Endodermal cell (in vitro differentiated cells): Measurements from ENCODE around the gene VSTM4. TPM values are rescaled to one million over a fixed set of nuclear protein-coding genes. Genes with fewer than 3 reads are reported as not detected.
A peak's percentile ranks its signal among the peaks of the same experiment; 100 is the strongest.

ENCODE experiments used
- DNase-seq: peaks from one replicate; pipeline ENCODE4 v3.0.0-alpha.2; 2017
- H3K27ac ChIP-seq: 2 replicates; pipeline ENCODE4 v1.5.1; 2013; ENCODE audit warnings: mild to moderate bottlenecking, low read depth, low read length, moderate library complexity
- H3K27me3 ChIP-seq: 2 replicates; pipeline ENCODE4 v1.6.1; 2013; ENCODE audit warnings: mild to moderate bottlenecking, low read length, moderate library complexity; ENCODE audit not compliant: insufficient read depth, control insufficient read depth, poor library complexity, severe bottlenecking
- H3K36me3 ChIP-seq: 2 replicates; pipeline ENCODE4 v1.7.0; 2013; ENCODE audit warnings: mild to moderate bottlenecking, low read length, moderate library complexity; ENCODE audit not compliant: control insufficient read depth, insufficient read depth
- H3K4me1 ChIP-seq: one replicate; pipeline ENCODE4 v1.7.0; 2013; ENCODE audit warnings: low read length; ENCODE audit not compliant: control insufficient read depth, insufficient read depth
- H3K4me3 ChIP-seq: 2 replicates; pipeline ENCODE4 v1.5.1; 2013; ENCODE audit warnings: mild to moderate bottlenecking, low read length, moderate library complexity
- H3K9ac ChIP-seq: 2 replicates; pipeline ENCODE4 v1.6.1; 2013; ENCODE audit warnings: mild to moderate bottlenecking, low read length, moderate library complexity; ENCODE audit not compliant: poor library complexity, severe bottlenecking; ENCODE audit errors: extremely low read depth
- H3K9me3 ChIP-seq: 2 replicates; pipeline ENCODE4 v1.6.1; 2013; ENCODE audit warnings: mild to moderate bottlenecking, low read length, moderate library complexity; ENCODE audit not compliant: control insufficient read depth
- H3K27ac Mint-ChIP-seq: 2 replicates; pipeline ENCODE4 v1.8.0; 2020; ENCODE audit warnings: mixed read lengths
- H3K27me3 Mint-ChIP-seq: 2 replicates; pipeline ENCODE4 v1.8.0; 2021; ENCODE audit warnings: mild to moderate bottlenecking, mixed read lengths; ENCODE audit not compliant: insufficient read depth
- H3K36me3 Mint-ChIP-seq: 2 replicates; pipeline ENCODE4 v1.8.0; 2020; ENCODE audit warnings: low read depth, mixed read lengths
- H3K4me1 Mint-ChIP-seq: 2 replicates; pipeline ENCODE4 v1.8.0; 2020; ENCODE audit warnings: mixed read lengths
- H3K4me3 Mint-ChIP-seq: 2 replicates; pipeline ENCODE4 v1.8.0; 2020; ENCODE audit warnings: mild to moderate bottlenecking, moderate library complexity, mixed read lengths
- H3K9me3 Mint-ChIP-seq: 2 replicates; pipeline ENCODE4 v1.8.0; 2020; ENCODE audit warnings: mild to moderate bottlenecking, mixed read lengths
- WGBS, 2 experiments: methylation state at CpG; one replicate each; pipeline versions ENCODE4 v1.1.5 to v1.1.7; 2013; ENCODE audit warnings: missing lambda C conversion rate in 2 of 2, mixed read lengths in 1 of 2; ENCODE audit not compliant: insufficient coverage in 1 of 2, insufficient read length in 1 of 2; 5-methylcytosine and 5-hydroxymethylcytosine counted together
- total RNA-seq, 2 donors: library from RNA; stranded (reverse); fragmentation: NEBNext Ultra II Directional in 1 of 2; extraction: Animal tissue kit (Norgen Biotek cat#: 25700) in 1 of 2; gene quantifications; 2 replicates in 1 of 2; 3 replicates in 1 of 2; pipeline ENCODE4 v1.2.1, GENCODE V29; 2021
- TF ChIP-seq, protein P1 (sequence below): fragments of 200-600 bp; sonication (generic); conservative IDR thresholded peaks from 2 replicates; pipeline ENCODE4 v1.5.0; 2021; ENCODE audit warnings: antibody characterized with exemption, mild to moderate bottlenecking

The VSTM4 gene
- total RNA-seq, 2 donors from 2014 or later = 0.51 to 0.77 TPM

GRCh38 chr10:49009199-49009979 is 105.9 kb downstream of the VSTM4 start:
- peak; percentile 30 for DNase-seq
- Mint-ChIP-seq H3K9me3 (no peaks in the 10 kb centered on the region), H3K4me3 (no peak overlapping the region), H3K36me3 (no peaks in the 10 kb centered on the region), H3K27me3 (no peaks in the 10 kb centered on the region), H3K4me1 (peaks cover 13% of the 10 kb centered on the region), H3K27ac (no peak overlapping the region)
- Histone ChIP-seq H3K9ac (no peak overlapping the region), H3K4me3 (no peak overlapping the region), H3K27me3 (no peaks in the 10 kb centered on the region), H3K9me3 (no peaks in the 10 kb centered on the region), H3K4me1 (no peaks in the 10 kb centered on the region), H3K27ac (no peak overlapping the region), H3K36me3 (no peaks in the 10 kb centered on the region)
- TF ChIP-seq, protein P1, sequence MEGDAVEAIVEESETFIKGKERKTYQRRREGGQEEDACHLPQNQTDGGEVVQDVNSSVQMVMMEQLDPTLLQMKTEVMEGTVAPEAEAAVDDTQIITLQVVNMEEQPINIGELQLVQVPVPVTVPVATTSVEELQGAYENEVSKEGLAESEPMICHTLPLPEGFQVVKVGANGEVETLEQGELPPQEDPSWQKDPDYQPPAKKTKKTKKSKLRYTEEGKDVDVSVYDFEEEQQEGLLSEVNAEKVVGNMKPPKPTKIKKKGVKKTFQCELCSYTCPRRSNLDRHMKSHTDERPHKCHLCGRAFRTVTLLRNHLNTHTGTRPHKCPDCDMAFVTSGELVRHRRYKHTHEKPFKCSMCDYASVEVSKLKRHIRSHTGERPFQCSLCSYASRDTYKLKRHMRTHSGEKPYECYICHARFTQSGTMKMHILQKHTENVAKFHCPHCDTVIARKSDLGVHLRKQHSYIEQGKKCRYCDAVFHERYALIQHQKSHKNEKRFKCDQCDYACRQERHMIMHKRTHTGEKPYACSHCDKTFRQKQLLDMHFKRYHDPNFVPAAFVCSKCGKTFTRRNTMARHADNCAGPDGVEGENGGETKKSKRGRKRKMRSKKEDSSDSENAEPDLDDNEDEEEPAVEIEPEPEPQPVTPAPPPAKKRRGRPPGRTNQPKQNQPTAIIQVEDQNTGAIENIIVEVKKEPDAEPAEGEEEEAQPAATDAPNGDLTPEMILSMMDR = no peak
- 89 to 95% methylated on average over 6 to 8 of the region's 8 CpGs for WGBS, 2 experiments

GRCh38 chr10:49008505-49009198 is 106.7 kb downstream of the VSTM4 start:
- Mint-ChIP-seq H3K4me3 (no peak overlapping the region), H3K36me3 (no peaks in the 10 kb centered on the region), H3K4me1 (peaks cover 12% of the 10 kb centered on the region), H3K27me3 (no peaks in the 10 kb centered on the region), H3K27ac (no peak overlapping the region), H3K9me3 (no peaks in the 10 kb centered on the region)
- H3K27ac ChIP-seq = no peak overlapping the region
- H3K27me3 ChIP-seq = no peaks in the 10 kb centered on the region
- TF ChIP-seq, protein P1 = no peak
- WGBS, 2 experiments = 93 to 96% methylated on average over 6 to 13 of the region's 13 CpGs
- H3K4me3 ChIP-seq = no peak overlapping the region
- H3K9me3 ChIP-seq = no peaks in the 10 kb centered on the region
- no peaks in the 10 kb centered on the region for H3K36me3 ChIP-seq
- no peaks in the 10 kb centered on the region for H3K4me1 ChIP-seq
- peak; percentile 28 for DNase-seq
- no peak overlapping the region for H3K9ac ChIP-seq

DNA sequence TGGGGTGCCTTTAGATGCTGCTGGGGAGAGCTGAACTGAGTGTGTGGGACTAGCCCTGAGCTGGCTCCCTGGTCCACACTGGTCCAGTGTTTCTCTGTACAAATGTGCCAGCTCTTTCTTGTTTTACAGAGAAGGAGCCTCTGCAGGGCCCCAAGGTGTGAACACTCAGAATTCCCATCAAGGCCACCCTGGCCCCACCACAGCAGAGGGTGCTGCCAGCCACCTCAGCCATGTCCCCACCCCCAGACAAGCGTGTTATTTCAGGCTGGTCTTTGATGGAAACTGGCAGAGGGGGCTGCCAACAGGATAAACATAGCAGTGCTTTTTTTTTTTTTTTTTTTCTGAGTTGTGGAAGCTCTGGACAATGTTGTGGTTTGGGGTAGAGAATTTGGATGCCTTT is 107.2 kb downstream of the VSTM4 start:
- Histone ChIP-seq H3K4me3 (no peak overlapping the region), H3K27ac (no peak overlapping the region), H3K27me3 (no peaks in the 10 kb centered on the region), H3K4me1 (no peaks in the 10 kb centered on the region), H3K9ac (no peak overlapping the region), H3K9me3 (no peaks in the 10 kb centered on the region), H3K36me3 (no peaks in the 10 kb centered on the region)
- 89% methylated on average over 1 of the region's 1 CpG; no CpG with 5 or more reads in 1 of the 2 experiments for WGBS, 2 experiments
- Mint-ChIP-seq H3K9me3 (no peaks in the 10 kb centered on the region), H3K36me3 (no peaks in the 10 kb centered on the region), H3K4me1 (peaks cover 8% of the 10 kb centered on the region), H3K27ac (no peak overlapping the region), H3K27me3 (no peaks in the 10 kb centered on the region), H3K4me3 (no peak overlapping the region)
- DNase-seq = peak; percentile 17
- TF ChIP-seq, protein P1 = no peak
